Caco-2 (cell line): ENCODE results near the gene SFXN1. TPM values are rescaled to one million over a fixed set of nuclear protein-coding genes. Genes with fewer than 3 reads are reported as not detected.
A peak's percentile ranks its signal among the peaks of the same experiment; 100 is the strongest.

ENCODE experiments used
- BruUV-seq: library from RNA; stranded (reverse); fragments of 400-500 nt; replicated peaks from 2 replicates; lab custom pipeline; 2021; lab: Mats Ljungman, UMichigan
- CTCF ChIA-PET: fragments of 300-600 bp; sonication (Branson Sonifier 250); formaldehyde crosslinking; loops from one replicate; lab custom pipeline; 2022; ENCODE audit warnings: antibody characterized with exemption; lab: Charles Lee
- POLR2A ChIA-PET: fragments of 300-600 bp; sonication (Branson Sonifier 250); formaldehyde crosslinking; loops from one replicate; lab custom pipeline; 2022; ENCODE audit warnings: antibody characterized with exemption; lab: Charles Lee
- DNase-seq, 2 experiments: peaks; one replicate each; pipeline versions ENCODE4 v3.0.0 to v3.0.0-alpha.2; 2020 to 2022
- H3K27me3 ChIP-seq: replicated peaks from 2 replicates; pipeline ENCODE4 v1.6.0; 2011; ENCODE audit warnings: low read length; ENCODE audit not compliant: control insufficient read depth, insufficient read depth
- H3K36me3 ChIP-seq: 2 replicates; pipeline ENCODE4 v1.5.1; 2011; ENCODE audit warnings: low read length; ENCODE audit not compliant: control insufficient read depth, insufficient read depth
- H3K4me1 ChIP-seq: fragments of 250-450 bp; sonication (Bioruptor Pico); 2 replicates; pipeline ENCODE4 v1.5.1; 2020; ENCODE audit warnings: mild to moderate bottlenecking
- H3K4me3 ChIP-seq: 2 replicates; pipeline ENCODE4 v1.5.1; 2011; ENCODE audit warnings: low read depth, mild to moderate bottlenecking, control low read depth, low read length
- H3K9me3 ChIP-seq: fragments of 250-450 bp; sonication (Bioruptor Pico); 2 replicates; pipeline ENCODE4 v1.5.1; 2020; ENCODE audit warnings: mild to moderate bottlenecking, moderate library complexity
- H3K27ac Mint-ChIP-seq: one replicate; pipeline ENCODE4 v1.8.0; 2022; ENCODE audit warnings: mixed read lengths; ENCODE audit not compliant: unreplicated experiment
- H3K27me3 Mint-ChIP-seq: one replicate; pipeline ENCODE4 v1.8.0; 2022; ENCODE audit warnings: mixed read lengths; ENCODE audit not compliant: insufficient read depth, unreplicated experiment
- H3K36me3 Mint-ChIP-seq: one replicate; pipeline ENCODE4 v1.8.0; 2022; ENCODE audit warnings: mild to moderate bottlenecking, mixed read lengths; ENCODE audit not compliant: insufficient read depth, unreplicated experiment
- H3K4me1 Mint-ChIP-seq: one replicate; pipeline ENCODE4 v1.8.0; 2022; ENCODE audit warnings: low read depth, mixed read lengths; ENCODE audit not compliant: unreplicated experiment
- H3K4me3 Mint-ChIP-seq: one replicate; pipeline ENCODE4 v1.8.0; 2022; ENCODE audit warnings: mild to moderate bottlenecking, moderate library complexity, mixed read lengths; ENCODE audit not compliant: unreplicated experiment
- H3K9me3 Mint-ChIP-seq: one replicate; pipeline ENCODE4 v1.8.0; 2022; ENCODE audit warnings: mixed read lengths; ENCODE audit not compliant: unreplicated experiment
- intact Hi-C: fragments of 100-400 bp; cut with micrococcal nuclease; formaldehyde crosslinking; loops from one replicate; pipeline ENCODE4 v1.10.0; 2022; ENCODE audit not compliant: unreplicated experiment
- total RNA-seq: library from RNA; stranded (reverse); gene quantifications from 2 replicates; pipeline ENCODE4 v1.2.3, GENCODE V29; 2022
- TF ChIP-seq, protein P1 (sequence below), 2 experiments: fragments of 200-600 bp in 1 of 2; IDR thresholded peaks; 1 replicate in 1 of 2; 2 replicates in 1 of 2; pipeline versions ENCODE4 v1.5.1 to v1.8.0; 2011 to 2022; ENCODE audit warnings: antibody characterized with exemption in 1 of 2, control low read depth in 1 of 2, inconsistent platforms in 1 of 2, low read depth in 1 of 2, low read length in 1 of 2, mild to moderate bottlenecking in 1 of 2, moderate library complexity in 1 of 2; ENCODE audit not compliant: insufficient read depth in 1 of 2, severe bottlenecking in 1 of 2, unreplicated experiment in 1 of 2

SFXN1 gene
- total RNA-seq, 1 experiment from 2014 or later: 104 TPM

DNA sequence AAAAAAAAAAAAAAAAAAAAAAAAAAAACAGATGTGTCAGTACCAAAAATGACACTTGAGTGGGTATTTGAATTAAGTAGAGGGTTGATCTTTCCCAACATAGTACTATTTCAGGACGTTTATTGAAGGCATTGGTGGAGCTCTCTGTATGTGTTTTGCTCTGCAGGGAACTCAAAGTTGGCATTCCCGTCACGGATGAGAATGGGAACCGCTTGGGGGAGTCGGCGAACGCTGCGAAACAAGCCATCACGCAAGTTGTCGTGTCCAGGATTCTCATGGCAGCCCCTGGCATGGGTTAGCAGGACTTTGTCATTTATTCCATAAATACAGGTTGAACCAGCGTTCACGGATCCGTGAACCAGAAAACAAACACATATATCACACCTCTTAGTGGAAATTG lies 34.9 kb downstream of the SFXN1 start:
- Mint-ChIP-seq H3K27me3 (no peaks in the 10 kb centered on the region), H3K36me3 (peaks cover 87% of the 10 kb centered on the region), H3K9me3 (no peaks in the 10 kb centered on the region), H3K4me1 (peaks cover 8% of the 10 kb centered on the region), H3K27ac (peak overlapping the region; percentile 35), H3K4me3 (no peak overlapping the region)
- no peak for DNase-seq
- POLR2A ChIA-PET: no interaction called here
- peaks cover 1% of the 10 kb centered on the region; the same call in 1 of the 2 replicates for H3K36me3 ChIP-seq
- H3K9me3 ChIP-seq: no peaks in the 10 kb centered on the region
- TF ChIP-seq, protein P1, sequence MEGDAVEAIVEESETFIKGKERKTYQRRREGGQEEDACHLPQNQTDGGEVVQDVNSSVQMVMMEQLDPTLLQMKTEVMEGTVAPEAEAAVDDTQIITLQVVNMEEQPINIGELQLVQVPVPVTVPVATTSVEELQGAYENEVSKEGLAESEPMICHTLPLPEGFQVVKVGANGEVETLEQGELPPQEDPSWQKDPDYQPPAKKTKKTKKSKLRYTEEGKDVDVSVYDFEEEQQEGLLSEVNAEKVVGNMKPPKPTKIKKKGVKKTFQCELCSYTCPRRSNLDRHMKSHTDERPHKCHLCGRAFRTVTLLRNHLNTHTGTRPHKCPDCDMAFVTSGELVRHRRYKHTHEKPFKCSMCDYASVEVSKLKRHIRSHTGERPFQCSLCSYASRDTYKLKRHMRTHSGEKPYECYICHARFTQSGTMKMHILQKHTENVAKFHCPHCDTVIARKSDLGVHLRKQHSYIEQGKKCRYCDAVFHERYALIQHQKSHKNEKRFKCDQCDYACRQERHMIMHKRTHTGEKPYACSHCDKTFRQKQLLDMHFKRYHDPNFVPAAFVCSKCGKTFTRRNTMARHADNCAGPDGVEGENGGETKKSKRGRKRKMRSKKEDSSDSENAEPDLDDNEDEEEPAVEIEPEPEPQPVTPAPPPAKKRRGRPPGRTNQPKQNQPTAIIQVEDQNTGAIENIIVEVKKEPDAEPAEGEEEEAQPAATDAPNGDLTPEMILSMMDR (IDR thresholded peaks at IDR 0.05; ENCODE audit: insufficient read depth in 1 of 2, low read depth in 1 of 2, low read length in 1 of 2, severe bottlenecking in 1 of 2, unreplicated experiment in 1 of 2): no peak
- CTCF ChIA-PET: no interaction called here
- intact Hi-C loops: no loop called here
- BruUV-seq: no TSS peak
- peaks cover 8% of the 10 kb centered on the region; the same call in 1 of the 2 replicates for H3K4me1 ChIP-seq
- H3K27me3 ChIP-seq: no peaks in the 10 kb centered on the region
- H3K4me3 ChIP-seq: no peak overlapping the region

DNA sequence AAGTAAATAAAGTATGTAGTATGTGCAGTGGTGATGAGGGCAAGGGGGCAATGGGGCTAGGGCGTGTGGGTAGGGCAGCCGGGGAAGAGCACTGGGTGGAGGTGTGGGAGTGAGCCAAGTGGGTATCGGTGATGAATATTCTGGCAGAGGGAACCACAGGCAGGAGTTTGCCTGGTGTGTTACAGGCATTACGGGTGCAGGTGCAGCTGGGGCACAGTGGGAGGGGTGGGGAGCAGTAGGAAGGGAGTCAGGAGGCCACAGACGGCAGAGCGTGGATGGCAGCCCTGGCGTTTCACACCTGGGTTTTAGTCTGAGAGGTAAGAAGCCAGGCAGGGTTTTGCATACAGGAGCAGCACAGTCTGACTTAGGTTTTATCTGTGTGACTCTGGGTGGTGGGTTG lies 35.4 kb downstream of the SFXN1 start:
- Histone ChIP-seq H3K36me3 (peaks cover 1% of the 10 kb centered on the region; the same call in 1 of the 2 replicates), H3K4me3 (no peak overlapping the region), H3K4me1 (peaks cover 8% of the 10 kb centered on the region; the same call in 1 of the 2 replicates), H3K9me3 (no peaks in the 10 kb centered on the region), H3K27me3 (no peaks in the 10 kb centered on the region)
- Mint-ChIP-seq H3K27me3 (no peaks in the 10 kb centered on the region), H3K36me3 (peaks cover 88% of the 10 kb centered on the region), H3K4me1 (peaks cover 8% of the 10 kb centered on the region), H3K9me3 (no peaks in the 10 kb centered on the region), H3K27ac (peak overlapping the region; percentile 35), H3K4me3 (no peak overlapping the region)
- no TSS peak for BruUV-seq
- intact Hi-C loops: no loop called here
- no peak for DNase-seq
- POLR2A ChIA-PET: no interaction called here
- CTCF ChIA-PET: no interaction called here
- TF ChIP-seq, protein P1 (IDR thresholded peaks at IDR 0.05; ENCODE audit: insufficient read depth in 1 of 2, low read depth in 1 of 2, low read length in 1 of 2, severe bottlenecking in 1 of 2, unreplicated experiment in 1 of 2): no peak

DNA sequence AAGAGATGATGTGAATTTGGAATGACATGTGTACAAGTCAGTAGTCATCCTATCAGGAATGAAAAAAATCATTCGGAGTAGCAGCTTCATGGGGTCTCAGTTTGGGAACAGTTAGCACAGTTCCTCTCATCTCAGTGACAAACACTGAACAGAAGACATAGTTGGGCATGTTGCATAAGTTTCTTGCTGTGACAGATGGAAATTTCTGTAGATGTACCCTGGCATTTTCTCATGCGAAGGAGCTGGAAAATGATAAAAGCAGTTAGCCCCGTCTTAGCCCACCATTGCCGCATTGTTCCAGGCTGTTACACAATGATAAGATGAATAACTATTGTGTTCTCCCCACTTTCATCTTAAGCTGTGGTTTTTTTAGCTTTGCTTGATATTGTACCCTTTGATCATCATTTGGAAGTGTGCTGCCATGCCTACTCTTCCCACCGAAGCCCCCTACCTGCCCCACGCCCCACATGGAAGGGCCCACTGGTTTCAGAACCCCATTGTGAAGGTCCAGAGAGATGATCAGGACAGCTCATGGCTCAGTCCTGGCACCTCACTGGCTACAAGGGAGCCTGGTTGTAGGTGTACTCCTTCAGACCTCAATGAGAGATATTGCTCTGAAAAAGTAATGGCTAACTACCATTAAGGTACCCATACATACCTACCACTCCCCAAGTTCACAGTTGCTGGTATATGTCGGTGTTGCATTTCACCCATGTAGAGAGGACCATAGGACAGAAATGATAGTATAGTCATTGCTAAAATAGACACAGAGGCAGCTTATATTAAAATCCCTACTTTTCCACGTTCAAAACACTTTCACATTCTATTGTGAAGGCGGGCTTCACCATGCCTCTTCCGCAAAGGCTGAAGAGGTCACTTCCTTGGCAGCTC lies 38.8 kb downstream of the SFXN1 start:
- Mint-ChIP-seq H3K4me3 (no peak overlapping the region), H3K27me3 (no peaks in the 10 kb centered on the region), H3K27ac (no peak overlapping the region), H3K4me1 (peaks cover 8% of the 10 kb centered on the region), H3K9me3 (no peaks in the 10 kb centered on the region), H3K36me3 (peaks cover 85% of the 10 kb centered on the region)
- Histone ChIP-seq H3K4me1 (peaks cover 4% of the 10 kb centered on the region; the same call in 1 of the 2 replicates), H3K36me3 (peaks cover 3% of the 10 kb centered on the region), H3K4me3 (no peak overlapping the region), H3K27me3 (no peaks in the 10 kb centered on the region), H3K9me3 (no peaks in the 10 kb centered on the region)
- intact Hi-C loops: no loop called here
- POLR2A ChIA-PET: no interaction called here
- CTCF ChIA-PET: no interaction called here
- TF ChIP-seq, protein P1 (IDR thresholded peaks at IDR 0.05; ENCODE audit: insufficient read depth in 1 of 2, low read depth in 1 of 2, low read length in 1 of 2, severe bottlenecking in 1 of 2, unreplicated experiment in 1 of 2): no peak
- no TSS peak for BruUV-seq
- DNase-seq: no peak
